B cell (primary cell): ENCODE results near the gene TFF2. TPM values are rescaled to one million over a fixed set of nuclear protein-coding genes. Genes with fewer than 3 reads are reported as not detected.
A peak's percentile ranks its signal among the peaks of the same experiment; 100 is the strongest.

Experiments used
- ATAC-seq: fragments of 200-7000 bp; cut with Tn5 transposase; one replicate; pipeline ENCODE4 v1.10.0; 2021; ENCODE audit warnings: low read depth, mild to moderate bottlenecking, moderate number of reproducible peaks, moderate library complexity
- CTCF ChIA-PET: fragments of 350-600 bp; sonication (Branson Sonifier 250); formaldehyde crosslinking; loops from one replicate; lab custom pipeline; 2021; ENCODE audit warnings: antibody characterized with exemption, inconsistent platforms; lab: Charles Lee
- POLR2A ChIA-PET: fragments of 350-600 bp; sonication (Branson Sonifier 250); formaldehyde crosslinking; loops from one replicate; lab custom pipeline; 2021; ENCODE audit warnings: antibody characterized with exemption; lab: Charles Lee
- DNase-seq: peaks from one replicate; pipeline ENCODE4 v3.0.0; 2013
- H2AFZ ChIP-seq: 2 replicates; pipeline ENCODE4 v1.6.1; 2012; ENCODE audit warnings: mild to moderate bottlenecking, low read depth, low read length; ENCODE audit not compliant: insufficient read depth, poor library complexity, severe bottlenecking
- H3K27ac ChIP-seq, 2 donors: 1 replicate in 1 of 2; 2 replicates in 1 of 2; pipeline ENCODE4 v1.5.1; 2012 to 2013; ENCODE audit warnings: low read length in 2 of 2, mild to moderate bottlenecking in 2 of 2, moderate library complexity in 1 of 2
- H3K27me3 ChIP-seq, 4 experiments: fragments of 200-600 bp in 1 of 4; sonication (generic) in 1 of 4; replicated peaks in 1 of 4; 1 replicate in 2 of 4; 2 replicates in 2 of 4; pipeline versions ENCODE4 v1.6.1 to v1.7.0; 2013 to 2016; ENCODE audit warnings: low read length in 3 of 4, mild to moderate bottlenecking in 2 of 4, mixed read lengths in 1 of 4, moderate library complexity in 1 of 4; ENCODE audit not compliant: insufficient read depth in 4 of 4, control insufficient read depth in 3 of 4; ENCODE audit errors: control extremely low read depth in 1 of 4
- H3K36me3 ChIP-seq, 2 experiments: replicated peaks in 1 of 2; 1 replicate in 1 of 2; 2 replicates in 1 of 2; pipeline versions ENCODE4 v1.6.1 to v1.7.1; 2013; ENCODE audit warnings: low read length in 1 of 2; ENCODE audit not compliant: insufficient read depth in 2 of 2, control insufficient read depth in 1 of 2; ENCODE audit errors: control extremely low read depth in 1 of 2, extremely low read depth in 1 of 2
- H3K4me1 ChIP-seq, 2 donors: fragments of 200-600 bp in 1 of 2; sonication (generic) in 1 of 2; 1 replicate in 1 of 2; 2 replicates in 1 of 2; pipeline versions ENCODE4 v1.5.1 to v1.6.1; 2013 to 2017; ENCODE audit warnings: low read length in 2 of 2; ENCODE audit not compliant: control insufficient read depth in 2 of 2, insufficient read depth in 2 of 2
- H3K4me2 ChIP-seq: replicated peaks from 2 replicates; pipeline ENCODE3; 2012; ENCODE audit warnings: mild to moderate bottlenecking, low read depth, low read length; ENCODE audit not compliant: poor library complexity, severe bottlenecking
- H3K4me3 ChIP-seq, 5 experiments: fragments of 200-600 bp in 1 of 5; sonication (generic) in 1 of 5; 1 replicate in 3 of 5; 2 replicates in 2 of 5; pipeline versions ENCODE4 v1.5.1 to v1.7.0; 2011 to 2016; ENCODE audit warnings: low read length in 4 of 5, mild to moderate bottlenecking in 4 of 5, low read depth in 2 of 5, control low read depth in 1 of 5, moderate library complexity in 1 of 5; ENCODE audit not compliant: insufficient read depth in 1 of 5; ENCODE audit errors: control extremely low read depth in 1 of 5, extremely low read depth in 1 of 5
- H3K79me2 ChIP-seq: fragments of 200-600 bp; sonication (generic); one replicate; pipeline ENCODE4 v1.6.0; 2016; ENCODE audit warnings: low read length; ENCODE audit not compliant: control insufficient read depth, insufficient read depth
- H3K9ac ChIP-seq: fragments of 200-600 bp; sonication (generic); 2 replicates; pipeline ENCODE4 v1.6.1; 2017; ENCODE audit warnings: mild to moderate bottlenecking, low read length, moderate library complexity
- H3K9me3 ChIP-seq, 3 donors: one replicate each; pipeline versions ENCODE4 v1.6.1 to v1.7.1; 2013; ENCODE audit warnings: low read length in 2 of 3; ENCODE audit not compliant: control insufficient read depth in 2 of 3, insufficient read depth in 1 of 3; ENCODE audit errors: control extremely low read depth in 1 of 3
- H4K20me1 ChIP-seq: 2 replicates; pipeline ENCODE4 v1.6.0; 2012; ENCODE audit warnings: mild to moderate bottlenecking, low read length; ENCODE audit not compliant: insufficient read depth, control insufficient read depth, poor library complexity, severe bottlenecking
- H3K27ac Mint-ChIP-seq: one replicate; pipeline ENCODE4 v1.8.0; 2021; ENCODE audit warnings: mixed read lengths
- H3K27me3 Mint-ChIP-seq: one replicate; pipeline ENCODE4 v1.8.0; 2021; ENCODE audit warnings: mixed read lengths
- H3K4me1 Mint-ChIP-seq: one replicate; pipeline ENCODE4 v1.8.0; 2021; ENCODE audit warnings: mixed read lengths
- H3K4me3 Mint-ChIP-seq: one replicate; pipeline ENCODE4 v1.8.0; 2021; ENCODE audit warnings: mixed read lengths
- H3K9me3 Mint-ChIP-seq: one replicate; pipeline ENCODE4 v1.8.0; 2022; ENCODE audit warnings: mixed read lengths; ENCODE audit not compliant: insufficient read depth
- CTCF ChIP-seq: fragments of 200-600 bp; IDR thresholded peaks from one replicate; pipeline ENCODE4 v1.8.0; 2022; ENCODE audit warnings: antibody characterized with exemption, mild to moderate bottlenecking
- EZH2 ChIP-seq: IDR thresholded peaks from 2 replicates; pipeline ENCODE4 v1.6.1; 2012; ENCODE audit warnings: borderline replicate concordance, low read depth, mild to moderate bottlenecking, moderate library complexity, low read length; ENCODE audit not compliant: insufficient read depth, poor library complexity, severe bottlenecking
- WGBS: methylation state at CpG from one replicate; pipeline ENCODE4 v1.1.5; 2013; ENCODE audit warnings: missing lambda C conversion rate; ENCODE audit not compliant: insufficient coverage; 5-methylcytosine and 5-hydroxymethylcytosine counted together
- intact Hi-C: fragments of 100-400 bp; cut with micrococcal nuclease; formaldehyde crosslinking; loops from one replicate; pipeline ENCODE4 v1.10.0; 2022
- polyA plus RNA-seq: library from polyadenylated mRNA; depleted of rRNA; stranded (reverse); fragments of >200 nt; gene quantifications from 2 replicates; pipeline ENCODE4 v1.2.3, GENCODE V29; 2012
- total RNA-seq, 2 donors: library from RNA; stranded (reverse); fragments of 120-200 nt in 1 of 2; gene quantifications; 1 replicate in 1 of 2; 2 replicates in 1 of 2; pipeline versions ENCODE4 v1.2.3 to v1.2.4, GENCODE V29; 2013 to 2022

Gene TFF2
- total and polyA plus RNA-seq, 2 donors (not counting 1 experiment from before 2014, with no cell fraction given) = not detected

GRCh38 chr21:42317826-42318746 lies 32.7 kb downstream of the TFF2 start:
- no peak overlapping the region for H3K9ac ChIP-seq
- CTCF ChIA-PET = interaction anchor here (1.7 to 2.6 kb wide), 2 partner anchors 8 to 173 kb away, joined by 4 to 13 read pairs; no protein-coding TSS in a partner anchor

More at GRCh38 chr21:42317826-42318746, 32.7 kb downstream of the TFF2 start:
- POLR2A ChIA-PET = no interaction called here
- peaks cover 12 to 16% of the 10 kb centered on the region in 2 donors for H3K4me1 ChIP-seq
- H4K20me1 ChIP-seq = no peaks in the 10 kb centered on the region
- no peak overlapping the region for H3K4me2 ChIP-seq
- Mint-ChIP-seq H3K4me3 (peak overlapping the region; percentile 12), H3K27me3 (peaks cover 12% of the 10 kb centered on the region), H3K9me3 (no peaks in the 10 kb centered on the region), H3K27ac (no peak overlapping the region), H3K4me1 (peaks cover 15% of the 10 kb centered on the region)
- H2AFZ ChIP-seq = no peak overlapping the region
- H3K36me3 ChIP-seq = no peaks in the 10 kb centered on the region
- no peaks in the 10 kb centered on the region for H3K79me2 ChIP-seq
- no peak overlapping the region for H3K27ac ChIP-seq
- 91% methylated on average over 19 of the region's 20 CpGs for WGBS
- ATAC-seq (no peak), DNase-seq (no peak)
- H3K4me3 ChIP-seq = no peak overlapping the region
- intact Hi-C loops = no loop called here
- peaks cover 0 to 6% (median 1%) of the 10 kb centered on the region in 4 experiments for H3K27me3 ChIP-seq
- TF ChIP-seq EZH2 (no peak), CTCF (no peak)
- no peaks in the 10 kb centered on the region for H3K9me3 ChIP-seq
